GM19467 (cell line): ENCODE results near the gene CDC27.
"Not testable (repeated sequence)": the region's sequence is repeated elsewhere in the genome, so short reads cannot be mapped to it uniquely, and the experiment has no call there.

ENCODE experiments used
- ATAC-seq: cut with Tn5 transposase; IDR thresholded peaks from one replicate; pipeline ENCODE4 v1.9.1; 2021; ENCODE audit warnings: mild to moderate bottlenecking, moderate library complexity; ENCODE audit not compliant: unreplicated experiment

CDC27 gene

GRCh38 chr17:47197821-47198220, 8.7 kb upstream of the CDC27 start:
- ATAC-seq = no peak

- ATAC-seq = no peak
Measured at GRCh38 chr17:47193931-47194511, 4.9 kb upstream of the CDC27 start.

GRCh38 chr17:47192554-47192953, 3.5 kb upstream of the CDC27 start:
- ATAC-seq = no peak

- ATAC-seq = no peak
Measured at GRCh38 chr17:47190770-47191169, 1.7 kb upstream of the CDC27 start.

GRCh38 chr17:47190243-47190642, 1.1 kb upstream of the CDC27 start:
- no peak for ATAC-seq

- ATAC-seq = no peak
Measured at GRCh38 chr17:47189732-47190237, 690 bp upstream of the CDC27 start.

- no peak for ATAC-seq
Measured at GRCh38 chr17:47188271-47188875, 722 bp downstream of the CDC27 start.

GRCh38 chr17:47184681-47185080, 4.4 kb downstream of the CDC27 start:
- ATAC-seq = no peak

- ATAC-seq = not testable (repeated sequence)
Measured at GRCh38 chr17:47180988-47181387, 8.1 kb downstream of the CDC27 start.

- ATAC-seq = no peak
Measured at GRCh38 chr17:47180337-47180736, 8.8 kb downstream of the CDC27 start.

GRCh38 chr17:47179141-47179540, 10.0 kb downstream of the CDC27 start:
- no peak for ATAC-seq

- no peak for ATAC-seq
Measured at GRCh38 chr17:47177261-47177660, 11.8 kb downstream of the CDC27 start.

GRCh38 chr17:47176389-47176826, 12.7 kb downstream of the CDC27 start:
- no peak for ATAC-seq

GRCh38 chr17:47174823-47175222, 14.3 kb downstream of the CDC27 start:
- not testable (repeated sequence) for ATAC-seq

GRCh38 chr17:47172696-47173565, 16.2 kb downstream of the CDC27 start:
- no peak for ATAC-seq

GRCh38 chr17:47170710-47171109, 18.4 kb downstream of the CDC27 start:
- ATAC-seq = no peak

GRCh38 chr17:47168896-47169295, 20.2 kb downstream of the CDC27 start:
- ATAC-seq = not testable (repeated sequence)

- ATAC-seq = not testable (repeated sequence)
Measured at GRCh38 chr17:47166854-47167253, 22.2 kb downstream of the CDC27 start.

GRCh38 chr17:47165137-47165536, 24.0 kb downstream of the CDC27 start:
- ATAC-seq = no peak

- ATAC-seq = no peak
Measured at GRCh38 chr17:47164263-47164662, 24.8 kb downstream of the CDC27 start.

- no peak for ATAC-seq
Measured at GRCh38 chr17:47162013-47162622, 27.0 kb downstream of the CDC27 start.
